OCI-LY7 (cell line): Measurements from ENCODE around the gene ASB8. TPM values are rescaled to one million over a fixed set of nuclear protein-coding genes. Genes with fewer than 3 reads are reported as not detected.
A peak's percentile ranks its signal among the peaks of the same experiment; 100 is the strongest.

Experiments
- BruUV-seq: library from RNA; stranded (reverse); fragments of 400-500 nt; replicated peaks from 2 replicates; lab custom pipeline; 2021; lab: Mats Ljungman, UMichigan
- CTCF ChIA-PET: fragments of 300-600 bp; sonication (Branson Sonifier 250); formaldehyde crosslinking; loops from one replicate; lab custom pipeline; 2022; ENCODE audit warnings: antibody characterized with exemption; ENCODE audit not compliant: unreplicated experiment; lab: Charles Lee
- POLR2A ChIA-PET: fragments of 300-600 bp; sonication (Branson Sonifier 250); formaldehyde crosslinking; loops from one replicate; lab custom pipeline; 2022; ENCODE audit warnings: antibody characterized with exemption; lab: Charles Lee
- DNase-seq: peaks from one replicate; pipeline ENCODE4 v3.0.0-alpha.2; 2015; ENCODE audit warnings: low spot score
- H2AFZ ChIP-seq: fragments of 200-600 bp; sonication (generic), shearing (Covaris generic); 2 replicates; pipeline ENCODE4 v1.6.1; 2014; ENCODE audit warnings: mild to moderate bottlenecking, antibody characterized with exemption, low read length, moderate library complexity
- H3K27ac ChIP-seq: fragments of 200-600 bp; sonication (generic); 2 replicates; pipeline ENCODE4 v1.5.1; 2014; ENCODE audit warnings: mixed run types, low read depth, mild to moderate bottlenecking, moderate library complexity, low read length, inconsistent platforms; ENCODE audit not compliant: poor library complexity, severe bottlenecking
- H3K36me3 ChIP-seq: fragments of 200-600 bp; sonication (generic); 2 replicates; pipeline ENCODE4 v1.6.1; 2014; ENCODE audit warnings: mild to moderate bottlenecking, antibody characterized with exemption, low read length, moderate library complexity, mixed read lengths; ENCODE audit not compliant: insufficient read depth
- H3K4me1 ChIP-seq: fragments of 200-600 bp; sonication (generic); 2 replicates; pipeline ENCODE4 v1.5.1; 2014; ENCODE audit warnings: mild to moderate bottlenecking, low read length; ENCODE audit not compliant: insufficient read depth, poor library complexity, severe bottlenecking
- H3K4me2 ChIP-seq: fragments of 200-600 bp; sonication (generic); 2 replicates; pipeline ENCODE4 v1.6.1; 2014; ENCODE audit warnings: mild to moderate bottlenecking, low read length
- H3K4me3 ChIP-seq: fragments of 200-600 bp; sonication (generic); 2 replicates; pipeline ENCODE4 v1.5.1; 2014; ENCODE audit warnings: mild to moderate bottlenecking, low read depth, low read length; ENCODE audit not compliant: poor library complexity, severe bottlenecking
- H3K79me2 ChIP-seq: fragments of 200-600 bp; sonication (generic); 2 replicates; pipeline ENCODE4 v1.6.1; 2016; ENCODE audit warnings: low read depth, mild to moderate bottlenecking, low read length, moderate library complexity, mixed read lengths; ENCODE audit not compliant: insufficient read depth
- H3K9me2 ChIP-seq: fragments of 200-600 bp; sonication (generic); 2 replicates; pipeline ENCODE4 v1.6.1; 2016; ENCODE audit warnings: mild to moderate bottlenecking, low read length, mixed read lengths; ENCODE audit not compliant: insufficient read depth
- H3K9me3 ChIP-seq: fragments of 200-600 bp; sonication (generic); 2 replicates; pipeline ENCODE4 v1.6.1; 2014; ENCODE audit warnings: mild to moderate bottlenecking, mixed run types, low read length, mixed read lengths
- H4K20me1 ChIP-seq: fragments of 200-600 bp; sonication (generic); 2 replicates; pipeline ENCODE4 v1.6.1; 2014; ENCODE audit warnings: mild to moderate bottlenecking, antibody characterized with exemption, low read length, moderate library complexity, mixed read lengths; ENCODE audit not compliant: insufficient read depth
- CTCF ChIP-seq: fragments of 200-600 bp; sonication (generic); conservative IDR thresholded peaks from 2 replicates; pipeline ENCODE4 v1.5.1; 2014; ENCODE audit warnings: mild to moderate bottlenecking, antibody characterized with exemption, low read length, moderate library complexity, mixed read lengths
- EZH2phosphoT487 ChIP-seq: fragments of 200-600 bp; sonication (generic); IDR thresholded peaks from 2 replicates; pipeline ENCODE4 v1.6.1; 2018; ENCODE audit warnings: low read depth, borderline replicate concordance, mild to moderate bottlenecking, mixed run types, antibody characterized with exemption, low read length, moderate library complexity, mixed read lengths
- intact Hi-C: fragments of 100-400 bp; cut with micrococcal nuclease; formaldehyde crosslinking; loops from one replicate; pipeline ENCODE4 v1.10.0; 2022; ENCODE audit not compliant: unreplicated experiment
- total RNA-seq, 2 experiments: library from RNA; depleted of rRNA in 1 of 2; stranded (reverse); fragments of >200 nt in 1 of 2; shearing (Covaris generic) in 1 of 2; gene quantifications; 2 replicates each; pipeline ENCODE4 v1.2.3, GENCODE V29; 2014 to 2022

Gene ASB8
- total RNA-seq, 2 experiments from 2014 or later, result 26.6 to 41.5 TPM

- H3K9me3 ChIP-seq, result no peaks in the 10 kb centered on the region
- no peak overlapping the region for H2AFZ ChIP-seq
- H3K36me3 ChIP-seq, result peaks cover 60% of the 10 kb centered on the region
- POLR2A ChIA-PET, result interaction anchor here (6.8 kb wide), 1 partner anchor 17 kb away, joined by 62 read pairs; the partner anchor contains the start of gene SENP1
- no TSS peak for BruUV-seq
- H3K27ac ChIP-seq, result no peak overlapping the region
- CTCF ChIA-PET, result no interaction called here
- no peak overlapping the region for H3K4me2 ChIP-seq
- no peaks in the 10 kb centered on the region for H3K9me2 ChIP-seq
- no peak overlapping the region for H3K4me3 ChIP-seq
- TF ChIP-seq CTCF (no peak), EZH2phosphoT487 (no peak)
- H4K20me1 ChIP-seq, result no peaks in the 10 kb centered on the region
- no peak for DNase-seq
- peaks cover 22% of the 10 kb centered on the region; the same call in 1 of the 2 replicates for H3K79me2 ChIP-seq
- peaks cover 21% of the 10 kb centered on the region for H3K4me1 ChIP-seq
- intact Hi-C loops, result no loop called here
Measured at GRCh38 chr12:48123169-48123568, 34.1 kb downstream of the ASB8 start.

GRCh38 chr12:48122065-48122834 lies 35.1 kb downstream of the ASB8 start:
- H3K4me2 ChIP-seq, result no peak overlapping the region
- H4K20me1 ChIP-seq, result no peaks in the 10 kb centered on the region
- H3K79me2 ChIP-seq, result peaks cover 22% of the 10 kb centered on the region; the same call in 1 of the 2 replicates
- no peaks in the 10 kb centered on the region for H3K9me2 ChIP-seq
- ChIA-PET CTCF (no interaction called here), POLR2A (interaction anchor here (6.8 kb wide), 1 partner anchor 16 kb away, joined by 62 read pairs; the partner anchor contains the start of gene SENP1)
- no peak for TF ChIP-seq CTCF
- TF ChIP-seq EZH2phosphoT487, result no peak
- no peak overlapping the region for H3K4me3 ChIP-seq
- no peaks in the 10 kb centered on the region for H3K9me3 ChIP-seq
- no peak overlapping the region for H3K27ac ChIP-seq
- DNase-seq, result no peak
- intact Hi-C loops, result no loop called here
- no TSS peak for BruUV-seq
- peaks cover 21% of the 10 kb centered on the region for H3K4me1 ChIP-seq
- peaks cover 52% of the 10 kb centered on the region for H3K36me3 ChIP-seq
- H2AFZ ChIP-seq, result no peak overlapping the region

- peaks cover 21% of the 10 kb centered on the region for H3K4me1 ChIP-seq
- BruUV-seq, result no TSS peak
- no peaks in the 10 kb centered on the region for H3K9me2 ChIP-seq
- ChIA-PET POLR2A (interaction anchor here (1.4 to 6.8 kb wide), 3 partner anchors 16 to 36 kb away, joined by 3 to 62 read pairs (median 4); partner anchors contain the start of genes ASB8 and SENP1), CTCF (no interaction called here)
- H4K20me1 ChIP-seq, result no peaks in the 10 kb centered on the region
- peaks cover 22% of the 10 kb centered on the region; the same call in 1 of the 2 replicates for H3K79me2 ChIP-seq
- no peak overlapping the region for H3K27ac ChIP-seq
- intact Hi-C loops, result loop anchor here (2.0 kb wide), 1 partner anchor 25 kb away; no protein-coding TSS in a partner anchor
- H3K36me3 ChIP-seq, result peaks cover 45% of the 10 kb centered on the region
- H2AFZ ChIP-seq, result no peak overlapping the region
- H3K9me3 ChIP-seq, result no peaks in the 10 kb centered on the region
- H3K4me3 ChIP-seq, result no peak overlapping the region
- TF ChIP-seq EZH2phosphoT487 (no peak), CTCF (no peak)
- peak overlapping the region; percentile 83; the same call in 1 of the 2 replicates for H3K4me2 ChIP-seq
- DNase-seq, result no peak
Measured at GRCh38 chr12:48121522-48121921, 35.8 kb downstream of the ASB8 start.
